ENCODE results near the gene PLEKHA8. TPM values are rescaled to one million over a fixed set of nuclear protein-coding genes. Genes with fewer than 3 reads are reported as not detected.

The PLEKHA8 gene
- total RNA-seq, 1 donor from 2014 or later = 43.5 TPM

GRCh38 chr7:30023524-30023923, 4.7 kb upstream of the PLEKHA8 start:
- Mint-ChIP-seq H3K36me3 (no peaks in the 10 kb centered on the region), H3K27me3 (ENCODE audit: low read depth) (no peaks in the 10 kb centered on the region), H3K4me1 (peaks cover 42% of the 10 kb centered on the region), H3K4me3 (no peak overlapping the region), H3K9me3 (no peaks in the 10 kb centered on the region), H3K27ac (no peak overlapping the region)
- no peak for DNase-seq (ENCODE audit: low spot score in 2 of 2, unreplicated experiment in 2 of 2)
- no peak for TF ChIP-seq CTCF (IDR thresholded peaks at IDR 0.05; ENCODE audit: unreplicated experiment)

- H3K9me3 Mint-ChIP-seq = no peaks in the 10 kb centered on the region
- no peaks in the 10 kb centered on the region for H3K27me3 Mint-ChIP-seq (ENCODE audit: low read depth)
- H3K27ac Mint-ChIP-seq = peak within 1 kb of the TSS; percentile 89
- H3K36me3 Mint-ChIP-seq = no peaks in the 10 kb centered on the region
- TF ChIP-seq CTCF (IDR thresholded peaks at IDR 0.05; ENCODE audit: unreplicated experiment) = no peak
- DNase-seq (ENCODE audit: low spot score in 2 of 2, unreplicated experiment in 2 of 2) = peak; percentile 91 to 93
- no peak within 1 kb of the TSS for H3K4me3 Mint-ChIP-seq
- peaks cover 34% of the 10 kb centered on the region for H3K4me1 Mint-ChIP-seq
These were observed 1.8 kb upstream of the PLEKHA8 start, which contains the start of gene FKBP14 for GRCh38 chr7:30026229-30027064. TSS of gene FKBP14 (minus strand) at chr7:30026702. CDS start at chr7:30026508, 194 bp downstream.

GRCh38 chr7:30027065-30027456, 1.2 kb upstream of the PLEKHA8 start:
- peak overlapping the region; percentile 89 for H3K27ac Mint-ChIP-seq
- no peaks in the 10 kb centered on the region for H3K9me3 Mint-ChIP-seq
- peaks cover 34% of the 10 kb centered on the region for H3K4me1 Mint-ChIP-seq
- no peak for DNase-seq (ENCODE audit: low spot score in 2 of 2, unreplicated experiment in 2 of 2)
- no peak for TF ChIP-seq CTCF (IDR thresholded peaks at IDR 0.05; ENCODE audit: unreplicated experiment)
- no peaks in the 10 kb centered on the region for H3K36me3 Mint-ChIP-seq
- H3K27me3 Mint-ChIP-seq (ENCODE audit: low read depth) = no peaks in the 10 kb centered on the region
- no peak overlapping the region for H3K4me3 Mint-ChIP-seq

GRCh38 chr7:30027740-30028215, 434 bp upstream of the PLEKHA8 start:
- peak overlapping the region; percentile 89 for H3K27ac Mint-ChIP-seq
- DNase-seq (ENCODE audit: low spot score in 2 of 2, unreplicated experiment in 2 of 2) = no peak
- no peaks in the 10 kb centered on the region for H3K9me3 Mint-ChIP-seq
- H3K27me3 Mint-ChIP-seq (ENCODE audit: low read depth) = no peaks in the 10 kb centered on the region
- no peak for TF ChIP-seq CTCF (IDR thresholded peaks at IDR 0.05; ENCODE audit: unreplicated experiment)
- H3K36me3 Mint-ChIP-seq = no peaks in the 10 kb centered on the region
- H3K4me3 Mint-ChIP-seq = no peak overlapping the region
- peaks cover 39% of the 10 kb centered on the region for H3K4me1 Mint-ChIP-seq

GRCh38 chr7:30028749-30029635, 780 bp downstream of the PLEKHA8 start:
- Mint-ChIP-seq H3K36me3 (peaks cover 4% of the 10 kb centered on the region), H3K4me3 (no peak overlapping the region), H3K27me3 (ENCODE audit: low read depth) (no peaks in the 10 kb centered on the region), H3K4me1 (peaks cover 31% of the 10 kb centered on the region), H3K27ac (no peak overlapping the region), H3K9me3 (no peaks in the 10 kb centered on the region)
- peak in 1 of 2 experiments; percentile 28 for DNase-seq (ENCODE audit: low spot score in 2 of 2, unreplicated experiment in 2 of 2)
- no peak for TF ChIP-seq CTCF (IDR thresholded peaks at IDR 0.05; ENCODE audit: unreplicated experiment)
